ENCODE data around the gene NDUFA11.

- TF ChIP-seq, protein P1, sequence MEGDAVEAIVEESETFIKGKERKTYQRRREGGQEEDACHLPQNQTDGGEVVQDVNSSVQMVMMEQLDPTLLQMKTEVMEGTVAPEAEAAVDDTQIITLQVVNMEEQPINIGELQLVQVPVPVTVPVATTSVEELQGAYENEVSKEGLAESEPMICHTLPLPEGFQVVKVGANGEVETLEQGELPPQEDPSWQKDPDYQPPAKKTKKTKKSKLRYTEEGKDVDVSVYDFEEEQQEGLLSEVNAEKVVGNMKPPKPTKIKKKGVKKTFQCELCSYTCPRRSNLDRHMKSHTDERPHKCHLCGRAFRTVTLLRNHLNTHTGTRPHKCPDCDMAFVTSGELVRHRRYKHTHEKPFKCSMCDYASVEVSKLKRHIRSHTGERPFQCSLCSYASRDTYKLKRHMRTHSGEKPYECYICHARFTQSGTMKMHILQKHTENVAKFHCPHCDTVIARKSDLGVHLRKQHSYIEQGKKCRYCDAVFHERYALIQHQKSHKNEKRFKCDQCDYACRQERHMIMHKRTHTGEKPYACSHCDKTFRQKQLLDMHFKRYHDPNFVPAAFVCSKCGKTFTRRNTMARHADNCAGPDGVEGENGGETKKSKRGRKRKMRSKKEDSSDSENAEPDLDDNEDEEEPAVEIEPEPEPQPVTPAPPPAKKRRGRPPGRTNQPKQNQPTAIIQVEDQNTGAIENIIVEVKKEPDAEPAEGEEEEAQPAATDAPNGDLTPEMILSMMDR (IDR thresholded peaks at IDR 0.05; ENCODE audit: low read depth, low read length), result no peak
- no peak for TF ChIP-seq EZH2phosphoT487 (IDR thresholded peaks at IDR 0.05; ENCODE audit: low read depth)
These were observed 30.4 kb upstream of the NDUFA11 start for GRCh38 chr19:5934069-5934401.

Measured in OCI-LY3 (cell line).